Naive thymus-derived CD8-positive, alpha-beta T cell (primary cell): Measurements from ENCODE around the gene DPP6. TPM values are rescaled to one million over a fixed set of nuclear protein-coding genes. Genes with fewer than 3 reads are reported as not detected.

Experiments used
- ATAC-seq, 2 donors: fragments of 150-1000 bp; cut with Tn5 transposase in 1 of 2; sonication (Bioruptor Pico), chemical (Tn5 transposase) in 1 of 2; 1 replicate in 1 of 2; 2 replicates in 1 of 2; pipeline ENCODE4 v1.10.0; 2021; ENCODE audit warnings: mild to moderate bottlenecking in 2 of 2, moderate library complexity in 2 of 2
- POLR2A ChIA-PET: fragments of 350-600 bp; sonication (Branson Sonifier 250); formaldehyde crosslinking; loops from one replicate; lab custom pipeline; 2021; ENCODE audit warnings: antibody characterized with exemption; lab: Charles Lee
- DNase-seq, 10 donors: peaks; one replicate each; pipeline versions ENCODE4 v3.0.0 to v3.0.0-alpha.2; 2020 to 2022
- H3K27ac Mint-ChIP-seq, 10 donors: one replicate each; pipeline ENCODE4 v1.8.0; 2020 to 2022; ENCODE audit warnings: mild to moderate bottlenecking in 10 of 10, mixed read lengths in 10 of 10, moderate library complexity in 4 of 10, inconsistent platforms in 1 of 10
- H3K27me3 Mint-ChIP-seq, 5 donors: one replicate each; pipeline ENCODE4 v1.8.0; 2021 to 2022; ENCODE audit warnings: mixed read lengths in 5 of 5
- H3K36me3 Mint-ChIP-seq, 3 donors: one replicate each; pipeline ENCODE4 v1.8.0; 2020 to 2022; ENCODE audit warnings: mixed read lengths in 3 of 3, mild to moderate bottlenecking in 2 of 3, inconsistent platforms in 1 of 3
- H3K4me1 Mint-ChIP-seq, 4 donors: one replicate each; pipeline ENCODE4 v1.8.0; 2021 to 2022; ENCODE audit warnings: mixed read lengths in 4 of 4
- H3K4me3 Mint-ChIP-seq, 10 donors: one replicate each; pipeline ENCODE4 v1.8.0; 2020 to 2022; ENCODE audit warnings: mild to moderate bottlenecking in 10 of 10, mixed read lengths in 10 of 10, moderate library complexity in 6 of 10, inconsistent platforms in 1 of 10
- H3K9me3 Mint-ChIP-seq, 9 donors: one replicate each; pipeline ENCODE4 v1.8.0; 2020 to 2022; ENCODE audit warnings: mixed read lengths in 9 of 9, mild to moderate bottlenecking in 3 of 9, inconsistent platforms in 1 of 9, moderate library complexity in 1 of 9
- polyA plus RNA-seq, 3 donors: library from polyadenylated mRNA; unstranded; fragments of 300-500 nt; fragmentation: Illumina TruSeq; gene quantifications; one replicate each; pipeline ENCODE4 v1.2.3, GENCODE V29; 2021
- total RNA-seq, 8 experiments: library from RNA in 2 of 8; stranded (reverse) in 2 of 8; gene quantifications; one replicate each; pipeline ENCODE4 v1.2.3 and lab custom pipeline; 2021 to 2026

The DPP6 gene
- total and polyA plus RNA-seq, 5 experiments from 2014 or later = not detected

GRCh38 chr7:154898973-154899855 is 847.0 kb downstream of the DPP6 start:
- POLR2A ChIA-PET = no interaction called here
- no peak for ATAC-seq
- no peaks in the 10 kb centered on the region for H3K9me3 Mint-ChIP-seq
- H3K4me3 Mint-ChIP-seq = no peak overlapping the region
- no peaks in the 10 kb centered on the region for H3K36me3 Mint-ChIP-seq
- H3K4me1 Mint-ChIP-seq = no peaks in the 10 kb centered on the region
- DNase-seq = no peak
- peaks cover 0 to 7% (median 0%) of the 10 kb centered on the region in 5 donors for H3K27me3 Mint-ChIP-seq
- no peak overlapping the region for H3K27ac Mint-ChIP-seq

DNA sequence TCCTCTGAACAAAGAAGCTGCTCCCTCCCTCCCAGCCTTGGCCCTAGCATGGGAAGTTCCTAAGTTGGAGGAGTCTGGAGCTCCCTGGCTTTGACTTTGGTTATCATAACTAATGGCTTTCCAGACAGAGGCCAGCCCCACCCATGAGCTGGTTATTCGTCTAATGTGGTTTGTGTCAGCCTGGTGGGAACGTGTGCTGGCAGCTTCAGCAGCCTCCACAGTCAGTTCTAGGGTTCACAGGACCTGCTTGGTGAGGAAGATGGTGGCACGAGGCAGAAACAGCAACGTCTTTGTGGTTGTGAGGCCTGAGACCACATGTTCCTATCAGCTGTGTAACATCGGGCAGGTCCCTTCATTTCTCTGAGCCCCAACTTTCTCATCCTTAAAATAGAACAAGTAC is 847.7 kb downstream of the DPP6 start:
- H3K4me3 Mint-ChIP-seq = no peak overlapping the region
- H3K27me3 Mint-ChIP-seq = peaks cover 0 to 10% (median 0%) of the 10 kb centered on the region in 5 donors
- no peak for ATAC-seq
- H3K27ac Mint-ChIP-seq = no peak overlapping the region
- POLR2A ChIA-PET = no interaction called here
- H3K4me1 Mint-ChIP-seq = no peaks in the 10 kb centered on the region
- no peaks in the 10 kb centered on the region for H3K36me3 Mint-ChIP-seq
- no peaks in the 10 kb centered on the region for H3K9me3 Mint-ChIP-seq
- DNase-seq = no peak

DNA sequence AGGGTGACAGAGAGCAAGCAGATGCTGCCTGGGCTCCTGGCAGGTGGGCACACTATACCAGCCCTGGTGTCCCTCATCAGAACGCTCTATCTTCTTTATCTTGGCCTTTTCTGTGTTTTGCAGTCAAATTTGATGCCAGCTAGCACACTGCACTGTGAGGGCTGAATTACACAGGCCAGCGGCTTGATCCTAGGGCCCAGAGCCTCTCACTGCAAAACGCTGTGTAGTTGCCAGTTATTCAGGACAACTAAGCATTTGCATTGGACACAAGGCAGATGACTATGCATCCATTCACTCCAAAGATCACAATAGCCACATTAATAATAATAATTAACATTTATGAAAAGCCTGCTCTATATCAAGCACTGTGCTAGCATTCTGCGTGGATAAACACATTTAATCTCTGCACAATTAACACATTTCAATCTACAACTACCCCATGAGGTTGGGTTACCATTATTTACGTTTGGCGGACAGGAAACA is 850.4 kb downstream of the DPP6 start:
- H3K27ac Mint-ChIP-seq = no peak overlapping the region
- no peak overlapping the region for H3K4me3 Mint-ChIP-seq
- H3K36me3 Mint-ChIP-seq = no peaks in the 10 kb centered on the region
- no peaks in the 10 kb centered on the region for H3K4me1 Mint-ChIP-seq
- H3K9me3 Mint-ChIP-seq = no peaks in the 10 kb centered on the region
- ATAC-seq (no peak), DNase-seq (no peak)
- peaks cover 0 to 17% (median 0%) of the 10 kb centered on the region in 5 donors for H3K27me3 Mint-ChIP-seq
- POLR2A ChIA-PET = no interaction called here

- Mint-ChIP-seq H3K27ac (no peak overlapping the region), H3K9me3 (no peaks in the 10 kb centered on the region), H3K36me3 (no peaks in the 10 kb centered on the region), H3K4me3 (no peak overlapping the region), H3K27me3 (peaks cover 0 to 20% (median 6%) of the 10 kb centered on the region in 5 donors), H3K4me1 (peaks cover 0 to 2% (median 0%) of the 10 kb centered on the region in 4 donors)
- DNase-seq = no peak
- ATAC-seq = no peak
- POLR2A ChIA-PET = no interaction called here
Observed at GRCh38 chr7:154903083-154903731, 851.0 kb downstream of the DPP6 start.

DNA sequence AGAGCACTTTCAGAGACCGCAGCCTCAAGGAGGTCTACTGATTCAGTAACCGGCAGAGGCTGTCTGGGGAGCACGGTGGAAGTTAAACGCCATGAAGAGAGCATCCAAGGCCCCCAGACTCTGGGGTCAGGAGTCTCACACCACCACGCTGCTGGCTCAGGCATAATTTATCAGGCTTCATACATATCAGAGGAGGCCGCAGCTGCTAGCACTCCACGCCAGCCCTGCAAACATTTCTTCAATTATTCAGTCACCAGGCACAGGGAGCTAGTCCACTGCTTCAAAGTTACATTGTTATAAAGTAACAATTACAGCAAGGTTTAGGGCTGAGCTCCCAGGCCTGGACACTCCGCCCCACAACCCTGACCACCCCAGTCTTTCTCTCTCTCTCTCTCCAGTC is 852.9 kb downstream of the DPP6 start:
- Mint-ChIP-seq H3K27me3 (peaks cover 2 to 33% (median 20%) of the 10 kb centered on the region in 5 donors), H3K9me3 (no peaks in the 10 kb centered on the region), H3K4me3 (no peak overlapping the region), H3K4me1 (peaks cover 0 to 2% (median 0%) of the 10 kb centered on the region in 4 donors), H3K27ac (no peak overlapping the region), H3K36me3 (no peaks in the 10 kb centered on the region)
- no peak for DNase-seq
- POLR2A ChIA-PET = no interaction called here
- ATAC-seq = no peak

DNA sequence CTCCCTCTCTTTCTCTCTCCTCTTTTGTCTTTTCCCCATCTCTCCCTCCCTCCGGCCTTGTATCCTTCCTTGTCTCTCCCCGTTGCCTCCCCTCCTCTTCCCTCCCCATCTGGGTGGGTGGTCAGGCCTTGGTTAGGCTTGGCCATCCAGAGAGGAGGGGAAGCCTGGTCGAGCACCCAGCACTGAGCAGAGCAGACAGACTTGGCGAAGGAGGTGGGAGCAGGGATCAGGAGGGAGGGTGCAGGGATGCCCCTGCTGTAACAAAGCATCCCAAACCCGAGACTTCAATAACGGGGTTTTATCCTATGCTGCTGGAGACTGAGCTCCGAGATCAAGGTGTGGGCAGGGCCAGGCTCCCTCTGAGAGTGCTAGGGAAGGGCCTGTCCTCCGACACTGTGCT is 853.4 kb downstream of the DPP6 start:
- POLR2A ChIA-PET = no interaction called here
- H3K36me3 Mint-ChIP-seq = peaks cover 0 to under 1% (median 0%) of the 10 kb centered on the region in 3 donors

GRCh38 chr7:154906201-154906600 is 854.0 kb downstream of the DPP6 start:
- H3K27ac Mint-ChIP-seq = peak overlapping the region in 1 of 10 donors; percentile 69
- peaks cover 0 to 2% (median 0%) of the 10 kb centered on the region in 4 donors for H3K4me1 Mint-ChIP-seq
- H3K9me3 Mint-ChIP-seq = peaks cover 0 to 7% (median 0%) of the 10 kb centered on the region in 9 donors
- peaks cover 0 to 5% (median 0%) of the 10 kb centered on the region in 3 donors for H3K36me3 Mint-ChIP-seq
- H3K27me3 Mint-ChIP-seq = peaks cover 3 to 36% (median 20%) of the 10 kb centered on the region in 5 donors
- POLR2A ChIA-PET = no interaction called here
- no peak for DNase-seq
- ATAC-seq = no peak
- no peak overlapping the region for H3K4me3 Mint-ChIP-seq

More for the DNA sequence above, 853.4 kb downstream of the DPP6 start:
- DNase-seq (no peak), ATAC-seq (no peak)
- Mint-ChIP-seq H3K27me3 (peaks cover 3 to 36% (median 20%) of the 10 kb centered on the region in 5 donors), H3K4me3 (no peak overlapping the region), H3K9me3 (peaks cover 0 to under 1% (median 0%) of the 10 kb centered on the region in 9 donors), H3K27ac (no peak overlapping the region), H3K4me1 (peaks cover 0 to 2% (median 0%) of the 10 kb centered on the region in 4 donors)

- peaks cover 3 to 36% (median 21%) of the 10 kb centered on the region in 5 donors for H3K27me3 Mint-ChIP-seq
- no peak overlapping the region for H3K4me3 Mint-ChIP-seq
- POLR2A ChIA-PET = no interaction called here
- peaks cover 0 to 10% (median 0%) of the 10 kb centered on the region in 9 donors for H3K9me3 Mint-ChIP-seq
- no peak for DNase-seq
- ATAC-seq = no peak
- H3K27ac Mint-ChIP-seq = no peak overlapping the region
- peaks cover 0 to 2% (median 0%) of the 10 kb centered on the region in 4 donors for H3K4me1 Mint-ChIP-seq
- peaks cover 0 to 8% (median 2%) of the 10 kb centered on the region in 3 donors for H3K36me3 Mint-ChIP-seq
Observed at GRCh38 chr7:154906736-154907355, 854.6 kb downstream of the DPP6 start.

DNA sequence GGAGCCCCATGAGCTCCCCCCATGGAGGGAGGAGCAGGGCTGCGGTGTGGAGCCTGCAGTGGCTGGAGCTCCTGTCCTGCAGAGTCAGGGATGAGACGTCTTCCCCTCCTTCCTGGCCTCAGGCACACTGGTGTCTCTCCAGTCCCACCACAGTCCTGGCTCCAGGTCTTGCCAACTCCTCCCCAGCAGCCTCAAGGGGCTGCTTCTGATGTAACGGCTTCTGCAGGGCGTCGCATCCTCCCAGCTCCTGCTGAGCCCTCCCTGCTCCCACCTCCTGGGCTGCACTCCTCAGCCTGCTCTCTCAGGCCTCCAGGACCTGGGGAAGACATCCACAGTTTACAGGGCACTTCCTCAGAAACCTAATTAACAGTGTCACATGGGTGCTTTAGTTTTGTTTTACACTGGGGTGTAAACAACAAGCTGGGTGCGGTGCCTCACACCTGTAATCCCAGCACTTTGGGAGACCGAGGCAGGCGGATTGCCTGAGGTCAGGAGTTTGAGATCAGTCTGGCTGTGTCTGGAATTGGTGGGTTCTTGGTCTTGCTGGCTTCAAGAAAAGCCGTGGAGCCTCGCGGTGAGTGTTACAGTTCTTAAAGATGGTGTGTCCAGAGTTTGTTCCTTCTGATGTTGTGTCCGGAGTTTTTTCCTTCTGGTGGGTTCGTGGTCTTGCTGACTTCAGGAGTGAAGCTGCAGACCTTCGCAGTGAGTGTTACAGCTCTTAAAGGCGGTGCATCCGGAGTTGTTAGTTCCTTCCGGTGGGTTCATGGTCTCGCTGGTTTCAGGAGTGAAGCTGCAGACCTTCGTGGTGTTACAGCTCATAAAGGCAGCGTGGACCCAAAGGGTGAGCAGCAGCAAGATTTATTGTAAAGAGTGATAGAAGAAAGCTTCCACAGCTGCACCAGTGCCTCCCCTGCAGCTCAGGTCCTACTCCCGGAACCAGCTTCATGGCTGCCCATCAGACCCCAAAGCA is 855.7 kb downstream of the DPP6 start:
- peaks cover 3 to 36% (median 21%) of the 10 kb centered on the region in 5 donors for H3K27me3 Mint-ChIP-seq
- peaks cover 0 to 10% (median 0%) of the 10 kb centered on the region in 9 donors for H3K9me3 Mint-ChIP-seq
- H3K27ac Mint-ChIP-seq = peak overlapping the region in 4 of 10 donors; percentile 25 to 80 (median 70)
- POLR2A ChIA-PET = no interaction called here
- no peak for ATAC-seq
- peak overlapping the region in 8 of 10 donors; percentile 21 to 74 (median 42) for H3K4me3 Mint-ChIP-seq
- no peak for DNase-seq
- H3K4me1 Mint-ChIP-seq = peaks cover 0 to 2% (median 0%) of the 10 kb centered on the region in 4 donors
- peaks cover 0 to 8% (median 2%) of the 10 kb centered on the region in 3 donors for H3K36me3 Mint-ChIP-seq

DNA sequence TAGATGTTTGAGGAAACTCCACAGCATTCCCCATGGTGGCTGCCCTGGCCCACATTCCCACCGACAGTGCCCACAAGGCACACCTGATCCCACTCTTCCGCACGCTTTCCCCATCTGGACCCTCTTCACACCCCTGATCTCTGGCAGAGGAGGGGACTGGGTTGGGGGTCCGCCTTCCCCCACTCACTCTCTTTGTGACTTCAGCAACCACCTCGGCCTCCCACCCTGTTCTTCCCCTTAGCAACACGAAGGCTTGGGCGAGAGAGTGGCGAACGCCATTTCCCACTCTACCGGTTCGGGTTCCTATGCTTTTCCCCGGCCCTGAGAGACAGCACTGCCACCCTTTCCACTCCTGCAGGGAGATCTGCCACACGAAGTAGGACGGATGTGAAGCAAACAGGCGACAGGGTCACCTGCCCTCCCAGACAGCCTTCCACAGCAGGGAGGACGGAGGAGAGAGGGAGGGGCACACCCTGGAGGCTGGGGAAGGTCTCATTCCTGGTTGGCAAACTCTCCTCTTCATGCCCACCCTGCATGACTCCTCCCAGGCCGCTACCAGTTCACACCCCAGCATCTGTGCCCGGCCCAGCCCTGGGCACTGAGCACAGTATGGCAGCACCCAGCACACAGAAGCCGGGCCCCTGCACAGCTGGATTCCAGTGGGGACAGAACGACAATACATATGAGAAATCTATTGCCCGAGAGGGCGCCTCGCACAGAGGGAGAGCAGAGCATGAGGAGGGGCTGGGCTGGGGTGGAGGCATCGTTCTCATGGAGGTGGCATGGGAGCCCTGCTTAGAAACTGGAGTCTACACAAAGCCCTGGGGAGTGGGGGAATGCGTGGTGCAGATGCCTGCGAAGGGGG is 857.3 kb downstream of the DPP6 start:
- Mint-ChIP-seq H3K4me1 (peaks cover 3 to 7% (median 4%) of the 10 kb centered on the region in 4 donors), H3K36me3 (peaks cover 0 to 8% (median 2%) of the 10 kb centered on the region in 3 donors), H3K27ac (peak overlapping the region in 1 of 10 donors; percentile 76), H3K27me3 (peaks cover 3 to 39% (median 27%) of the 10 kb centered on the region in 5 donors), H3K4me3 (no peak overlapping the region), H3K9me3 (peaks cover 0 to 10% (median 0%) of the 10 kb centered on the region in 9 donors)
- POLR2A ChIA-PET = no interaction called here
- DNase-seq (no peak), ATAC-seq (no peak)

DNA sequence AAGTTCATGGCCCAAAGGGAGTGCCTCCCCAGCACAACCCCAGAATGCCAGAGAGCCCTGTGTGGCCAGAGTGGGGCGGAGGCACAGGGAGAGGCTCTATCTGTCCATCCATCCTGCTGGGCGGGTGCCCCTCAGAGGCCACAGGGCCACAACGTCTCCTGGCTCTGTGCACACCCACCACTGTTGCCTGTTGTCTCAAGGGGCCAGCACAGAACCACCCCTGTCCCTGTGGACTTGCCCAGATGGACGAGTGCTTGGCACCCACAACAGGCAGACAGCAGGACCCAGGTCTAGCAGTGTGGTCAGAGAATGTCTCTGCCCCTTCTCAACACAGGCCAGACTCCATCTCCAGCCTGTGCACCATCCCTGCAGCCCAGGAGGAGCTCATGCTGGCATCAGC is 857.9 kb downstream of the DPP6 start:
- H3K4me3 Mint-ChIP-seq = no peak overlapping the region
- POLR2A ChIA-PET = no interaction called here
- H3K27ac Mint-ChIP-seq = no peak overlapping the region
- H3K9me3 Mint-ChIP-seq = peaks cover 0 to 10% (median 0%) of the 10 kb centered on the region in 9 donors
- ATAC-seq (no peak), DNase-seq (no peak)
- H3K4me1 Mint-ChIP-seq = peaks cover 3 to 7% (median 4%) of the 10 kb centered on the region in 4 donors
- peaks cover 0 to 8% (median 2%) of the 10 kb centered on the region in 3 donors for H3K36me3 Mint-ChIP-seq
- peaks cover 3 to 38% (median 26%) of the 10 kb centered on the region in 5 donors for H3K27me3 Mint-ChIP-seq
